GM10248 (cell line): Measurements from ENCODE around the gene COL4A2.

Experiments used
- CTCF ChIA-PET: fragments of 300-600 bp; sonication (Branson Sonifier 250); formaldehyde crosslinking; extraction: SDS; loops from one replicate; lab custom pipeline; 2021; ENCODE audit warnings: antibody characterized with exemption; lab: Yijun Ruan, JAX
- POLR2A ChIA-PET: fragments of 350-650 bp; sonication (Branson Sonifier 250); formaldehyde crosslinking; extraction: SDS; loops from one replicate; lab custom pipeline; 2020; ENCODE audit warnings: antibody characterized with exemption; lab: Yijun Ruan, JAX
- DNase-seq: peaks from one replicate; pipeline ENCODE4 v3.0.0; 2012; ENCODE audit errors: extremely low spot score
- TF ChIP-seq, protein P1 (sequence below): IDR thresholded peaks from 2 replicates; pipeline ENCODE4 v1.5.1; 2012; ENCODE audit warnings: mild to moderate bottlenecking, low read depth; ENCODE audit errors: extremely low read depth, missing control alignments, control extremely low read depth

Gene COL4A2

DNA sequence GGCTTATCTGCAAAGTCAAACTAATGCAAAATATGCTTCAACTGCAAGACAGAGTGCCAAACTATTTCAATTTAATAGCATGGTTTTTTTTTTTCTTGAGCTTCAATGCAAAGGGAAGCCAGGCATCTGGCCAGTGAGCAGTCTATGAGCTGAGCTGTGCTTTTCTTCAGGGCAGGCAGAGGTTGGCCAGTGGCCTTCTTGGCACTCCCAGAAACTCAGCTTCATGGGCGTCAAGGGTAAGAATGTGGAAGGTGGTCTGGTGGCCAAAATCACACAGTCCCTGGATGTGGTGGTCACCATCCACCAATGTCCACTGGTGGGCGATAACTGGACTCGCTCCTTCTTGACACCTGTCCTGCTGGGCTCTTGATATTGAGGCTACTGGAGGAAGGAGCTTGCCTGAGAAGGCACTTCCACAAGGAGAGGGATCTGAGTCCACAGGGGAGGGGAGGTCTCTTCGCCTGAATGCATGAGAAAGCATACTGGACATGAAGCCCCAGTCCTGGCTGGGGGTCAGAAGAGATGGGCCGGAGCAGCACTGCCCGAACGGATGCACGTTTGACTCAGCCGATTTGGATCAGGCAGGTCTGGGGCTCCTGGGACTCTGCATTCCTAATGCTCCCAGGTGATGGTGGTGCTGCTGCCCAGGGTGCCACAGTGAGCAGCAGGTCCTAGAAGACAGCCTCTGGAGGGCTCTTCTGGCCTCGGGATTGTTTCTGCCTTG, 17.1 kb downstream of the COL4A2 start:
- ChIA-PET POLR2A (no interaction called here), CTCF (interaction anchor here (1.2 kb wide), 1 partner anchor 88 kb away, joined by 3 read pairs; no protein-coding TSS in a partner anchor)
- TF ChIP-seq, protein P1, sequence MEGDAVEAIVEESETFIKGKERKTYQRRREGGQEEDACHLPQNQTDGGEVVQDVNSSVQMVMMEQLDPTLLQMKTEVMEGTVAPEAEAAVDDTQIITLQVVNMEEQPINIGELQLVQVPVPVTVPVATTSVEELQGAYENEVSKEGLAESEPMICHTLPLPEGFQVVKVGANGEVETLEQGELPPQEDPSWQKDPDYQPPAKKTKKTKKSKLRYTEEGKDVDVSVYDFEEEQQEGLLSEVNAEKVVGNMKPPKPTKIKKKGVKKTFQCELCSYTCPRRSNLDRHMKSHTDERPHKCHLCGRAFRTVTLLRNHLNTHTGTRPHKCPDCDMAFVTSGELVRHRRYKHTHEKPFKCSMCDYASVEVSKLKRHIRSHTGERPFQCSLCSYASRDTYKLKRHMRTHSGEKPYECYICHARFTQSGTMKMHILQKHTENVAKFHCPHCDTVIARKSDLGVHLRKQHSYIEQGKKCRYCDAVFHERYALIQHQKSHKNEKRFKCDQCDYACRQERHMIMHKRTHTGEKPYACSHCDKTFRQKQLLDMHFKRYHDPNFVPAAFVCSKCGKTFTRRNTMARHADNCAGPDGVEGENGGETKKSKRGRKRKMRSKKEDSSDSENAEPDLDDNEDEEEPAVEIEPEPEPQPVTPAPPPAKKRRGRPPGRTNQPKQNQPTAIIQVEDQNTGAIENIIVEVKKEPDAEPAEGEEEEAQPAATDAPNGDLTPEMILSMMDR = no peak
- DNase-seq = no peak

DNA sequence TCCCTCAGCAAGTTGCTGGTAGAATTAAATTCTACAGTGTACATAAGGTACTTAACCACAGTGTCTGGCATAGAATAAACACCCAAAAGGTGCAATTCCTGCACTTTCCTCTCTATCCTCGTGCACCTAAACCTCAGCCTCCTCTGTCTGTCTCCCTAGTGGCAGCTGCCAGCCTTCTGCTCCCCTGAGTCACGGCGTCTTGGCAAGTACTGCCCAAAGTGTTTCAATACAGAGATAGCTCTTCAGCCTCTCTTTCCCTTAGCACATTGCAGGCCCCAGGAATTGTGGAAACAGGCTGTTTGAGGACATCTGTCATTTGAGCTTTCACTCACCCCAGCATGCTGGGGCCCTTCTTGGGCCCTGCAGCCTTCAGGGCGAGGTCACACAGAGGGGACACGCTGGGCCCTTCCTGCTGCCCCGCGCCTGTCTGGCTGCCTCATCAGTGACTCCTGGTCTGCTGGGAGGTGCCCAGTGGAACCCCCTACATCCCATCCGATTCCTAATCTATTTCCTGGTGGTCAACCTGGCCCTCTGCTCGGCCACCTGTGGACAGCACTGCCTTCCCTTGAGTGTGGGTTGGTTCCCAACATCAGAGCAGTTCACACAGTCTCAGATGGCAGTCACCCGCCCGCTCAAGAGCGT, 19.3 kb downstream of the COL4A2 start:
- TF ChIP-seq, protein P1 = no peak
- no peak for DNase-seq
- CTCF ChIA-PET = no interaction called here
- POLR2A ChIA-PET = no interaction called here

DNA sequence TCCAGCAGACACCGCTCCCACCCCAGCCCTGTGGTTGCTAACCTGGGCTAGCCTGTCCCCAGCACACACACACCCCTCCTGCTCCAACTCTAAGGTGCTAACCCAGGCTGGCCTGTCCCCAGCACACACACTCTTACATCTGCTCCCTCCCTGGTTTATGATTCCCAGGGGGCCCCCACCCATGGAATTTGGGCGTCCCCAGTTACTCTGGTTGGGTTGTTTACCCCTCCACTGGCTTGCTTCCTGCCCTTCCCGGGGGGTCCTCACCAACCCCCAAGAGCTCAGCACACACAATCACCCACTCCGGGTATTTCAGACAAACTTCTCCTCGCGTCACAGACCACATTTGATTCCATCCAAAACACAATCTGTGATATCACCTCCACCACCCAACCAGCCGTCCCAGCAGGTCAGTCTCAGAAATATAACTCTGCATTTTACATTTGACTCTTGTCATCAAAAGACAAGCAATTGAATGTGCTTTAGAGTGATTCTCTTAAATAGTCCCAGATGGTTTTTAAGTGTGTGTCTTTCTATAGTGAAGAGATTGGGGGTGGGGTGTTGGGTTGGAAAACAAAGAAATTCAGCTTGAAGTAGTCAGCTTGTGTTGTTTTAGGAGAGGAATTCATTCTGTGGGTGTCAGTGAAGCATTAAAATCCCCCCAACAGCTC, 20.1 kb downstream of the COL4A2 start:
- TF ChIP-seq, protein P1 = no peak
- DNase-seq = no peak
- ChIA-PET CTCF (no interaction called here), POLR2A (no interaction called here)

DNA sequence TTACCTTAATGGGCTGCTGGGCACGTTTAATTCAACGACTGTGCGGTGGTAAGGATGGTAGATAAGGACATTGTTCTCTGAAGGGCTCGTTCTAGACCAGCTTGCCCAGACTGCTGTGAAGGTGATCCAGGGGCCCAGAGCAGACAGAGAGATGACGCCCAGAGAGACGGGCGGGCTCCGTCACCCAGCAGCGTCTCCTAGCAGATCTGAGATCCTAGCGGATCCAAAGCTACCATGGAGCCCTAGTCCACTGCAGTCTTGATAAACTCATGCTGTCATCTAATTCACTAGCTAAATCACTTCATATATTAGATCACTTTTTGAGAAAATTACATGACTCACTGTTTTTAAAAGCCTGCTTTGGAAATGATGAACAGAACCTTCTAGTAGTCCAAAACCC, 21.5 kb downstream of the COL4A2 start:
- no peak for DNase-seq
- POLR2A ChIA-PET = no interaction called here
- TF ChIP-seq, protein P1 = no peak
- CTCF ChIA-PET = no interaction called here

DNA sequence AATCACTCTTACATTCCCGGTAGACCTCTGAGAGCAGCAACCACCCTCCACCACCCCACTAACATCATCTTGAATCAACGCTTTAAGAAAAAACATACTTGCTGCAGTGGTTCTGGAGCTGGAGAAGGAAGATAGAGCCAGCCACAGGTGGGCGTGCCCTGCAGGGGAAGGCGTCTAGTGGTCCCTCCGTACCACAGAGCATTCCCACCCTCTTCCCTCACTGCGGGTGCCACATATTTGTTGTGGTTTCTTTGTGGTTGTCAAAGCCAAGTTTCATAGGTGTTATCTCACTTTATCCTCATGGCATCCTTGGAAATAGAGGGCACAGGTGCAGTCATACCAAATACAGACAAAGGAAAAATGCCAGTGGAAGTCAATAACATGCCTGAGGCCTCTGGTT, 22.2 kb downstream of the COL4A2 start:
- TF ChIP-seq, protein P1 = no peak
- no peak for DNase-seq
- ChIA-PET POLR2A (no interaction called here), CTCF (no interaction called here)

DNA sequence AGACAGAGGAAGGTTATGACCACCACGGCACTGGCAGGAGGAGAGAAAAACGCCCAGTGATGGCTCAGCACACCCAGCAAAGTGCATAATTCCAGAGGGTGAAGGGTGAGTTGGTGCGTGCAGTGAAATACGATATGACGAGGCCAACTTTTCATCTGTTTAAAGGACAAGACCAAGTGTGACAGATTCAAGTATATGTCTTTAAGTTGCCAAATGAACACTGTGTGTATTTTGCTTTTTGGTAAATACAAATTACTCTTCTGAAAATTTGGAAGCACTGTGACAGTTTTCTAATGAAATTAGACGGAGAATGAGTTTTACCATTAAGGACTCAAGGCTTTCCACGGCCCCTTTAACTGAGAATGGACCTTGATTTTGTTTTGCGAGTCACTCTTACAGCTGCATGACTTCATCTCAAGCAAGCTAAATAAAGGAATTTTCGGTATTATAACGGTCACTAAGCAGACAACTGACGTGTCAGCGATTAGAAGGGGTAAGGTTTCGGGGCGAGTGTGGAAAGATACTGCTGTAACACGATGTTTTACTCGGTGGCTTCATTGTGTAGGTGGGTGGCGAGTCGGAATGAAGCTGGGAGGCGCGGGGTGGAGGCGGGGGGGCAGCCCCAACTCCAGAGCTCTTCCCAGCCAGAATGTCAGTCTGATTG, 22.8 kb downstream of the COL4A2 start:
- no peak for DNase-seq
- TF ChIP-seq, protein P1 = no peak
- ChIA-PET POLR2A (no interaction called here), CTCF (no interaction called here)
